ENCODE measurements around the gene MIB1. TPM values are rescaled to one million over a fixed set of nuclear protein-coding genes. Genes with fewer than 3 reads are reported as not detected.

The MIB1 gene
- total and polyA plus RNA-seq, 2 donors (not counting 1 experiment from before 2014, with no cell fraction given): 22.3 to 51.0 TPM

- TF ChIP-seq EZH2 (IDR thresholded peaks at IDR 0.05; ENCODE audit: low read length, missing control alignments) (no peak), CTCF (conservative IDR thresholded peaks at IDR 0.05 in 1 of 2, IDR thresholded peaks at IDR 0.05 in 1 of 2; ENCODE audit: low read depth in 1 of 2, low read length in 2 of 2) (no peak)
- no peak overlapping the region for H3K4me3 ChIP-seq (replicated peaks in 1 of 4; ENCODE audit: control extremely low read depth in 1 of 4, insufficient read depth in 1 of 4, low read depth in 3 of 4, low read length in 4 of 4)
- H3K9me3 ChIP-seq (ENCODE audit: control insufficient read depth, insufficient read depth, low read depth, low read length): no peaks in the 10 kb centered on the region
- no peak overlapping the region for H3K4me2 ChIP-seq (ENCODE audit: extremely low read depth, insufficient read depth, low read length)
- H3K27ac ChIP-seq (ENCODE audit: insufficient read depth, low read length): no peak overlapping the region
- H3K79me2 ChIP-seq (ENCODE audit: control insufficient read depth, insufficient read depth, low read length): no peaks in the 10 kb centered on the region
- no peaks in the 10 kb centered on the region for H3K4me1 ChIP-seq (ENCODE audit: control insufficient read depth, extremely low read depth, insufficient read depth, low read length)
- H3K9ac ChIP-seq (ENCODE audit: insufficient read depth, low read length): no peak overlapping the region
- no peak for DNase-seq (ENCODE audit: low read depth in 2 of 2)
- no peaks in the 10 kb centered on the region for H4K20me1 ChIP-seq (ENCODE audit: control insufficient read depth, extremely low read depth, insufficient read depth, low read length)
- H3K27me3 ChIP-seq (ENCODE audit: control insufficient read depth, insufficient read depth, low read length): no peaks in the 10 kb centered on the region
- no peaks in the 10 kb centered on the region for H3K36me3 ChIP-seq (ENCODE audit: control insufficient read depth, insufficient read depth, low read length)
- no peak overlapping the region for H2AFZ ChIP-seq (ENCODE audit: low read length)
Measured at GRCh38 chr18:21903709-21904108, 163.1 kb downstream of the MIB1 start.

- no peaks in the 10 kb centered on the region for H3K9me3 ChIP-seq (ENCODE audit: control insufficient read depth, insufficient read depth, low read depth, low read length)
- no peaks in the 10 kb centered on the region for H3K36me3 ChIP-seq (ENCODE audit: control insufficient read depth, insufficient read depth, low read length)
- H3K9ac ChIP-seq (ENCODE audit: insufficient read depth, low read length): no peak overlapping the region
- H3K27ac ChIP-seq (ENCODE audit: insufficient read depth, low read length): no peak overlapping the region
- no peak for DNase-seq (ENCODE audit: low read depth in 2 of 2)
- H3K79me2 ChIP-seq (ENCODE audit: control insufficient read depth, insufficient read depth, low read length): no peaks in the 10 kb centered on the region
- H2AFZ ChIP-seq (ENCODE audit: low read length): no peak overlapping the region
- H3K4me1 ChIP-seq (ENCODE audit: control insufficient read depth, extremely low read depth, insufficient read depth, low read length): no peaks in the 10 kb centered on the region
- H3K27me3 ChIP-seq (ENCODE audit: control insufficient read depth, insufficient read depth, low read length): no peaks in the 10 kb centered on the region
- TF ChIP-seq EZH2 (IDR thresholded peaks at IDR 0.05; ENCODE audit: low read length, missing control alignments): no peak
- no peak for TF ChIP-seq CTCF (conservative IDR thresholded peaks at IDR 0.05 in 1 of 2, IDR thresholded peaks at IDR 0.05 in 1 of 2; ENCODE audit: low read depth in 1 of 2, low read length in 2 of 2)
- H3K4me2 ChIP-seq (ENCODE audit: extremely low read depth, insufficient read depth, low read length): no peak overlapping the region
- H3K4me3 ChIP-seq (replicated peaks in 1 of 4; ENCODE audit: control extremely low read depth in 1 of 4, insufficient read depth in 1 of 4, low read depth in 3 of 4, low read length in 4 of 4): no peak overlapping the region
- no peaks in the 10 kb centered on the region for H4K20me1 ChIP-seq (ENCODE audit: control insufficient read depth, extremely low read depth, insufficient read depth, low read length)
Measured at GRCh38 chr18:21904856-21905255, 164.3 kb downstream of the MIB1 start.

- no peaks in the 10 kb centered on the region for H4K20me1 ChIP-seq (ENCODE audit: control insufficient read depth, extremely low read depth, insufficient read depth, low read length)
- no peak for TF ChIP-seq EZH2 (IDR thresholded peaks at IDR 0.05; ENCODE audit: low read length, missing control alignments)
- TF ChIP-seq CTCF (conservative IDR thresholded peaks at IDR 0.05 in 1 of 2, IDR thresholded peaks at IDR 0.05 in 1 of 2; ENCODE audit: low read depth in 1 of 2, low read length in 2 of 2): no peak
- H3K79me2 ChIP-seq (ENCODE audit: control insufficient read depth, insufficient read depth, low read length): no peaks in the 10 kb centered on the region
- H3K9me3 ChIP-seq (ENCODE audit: control insufficient read depth, insufficient read depth, low read depth, low read length): no peaks in the 10 kb centered on the region
- no peaks in the 10 kb centered on the region for H3K4me1 ChIP-seq (ENCODE audit: control insufficient read depth, extremely low read depth, insufficient read depth, low read length)
- H3K4me3 ChIP-seq (replicated peaks in 1 of 4; ENCODE audit: control extremely low read depth in 1 of 4, insufficient read depth in 1 of 4, low read depth in 3 of 4, low read length in 4 of 4): no peak overlapping the region
- DNase-seq (ENCODE audit: low read depth in 2 of 2): no peak
- no peaks in the 10 kb centered on the region for H3K27me3 ChIP-seq (ENCODE audit: control insufficient read depth, insufficient read depth, low read length)
- H3K27ac ChIP-seq (ENCODE audit: insufficient read depth, low read length): no peak overlapping the region
- H2AFZ ChIP-seq (ENCODE audit: low read length): no peak overlapping the region
- H3K4me2 ChIP-seq (ENCODE audit: extremely low read depth, insufficient read depth, low read length): no peak overlapping the region
- no peaks in the 10 kb centered on the region for H3K36me3 ChIP-seq (ENCODE audit: control insufficient read depth, insufficient read depth, low read length)
- H3K9ac ChIP-seq (ENCODE audit: insufficient read depth, low read length): no peak overlapping the region
Measured at GRCh38 chr18:21907451-21907850, 166.9 kb downstream of the MIB1 start.

All from fibroblast of lung (primary cell).